ENCODE measurements around the gene RCOR1. TPM values are rescaled to one million over a fixed set of nuclear protein-coding genes. Genes with fewer than 3 reads are reported as not detected.

RCOR1 gene
- total and polyA plus RNA-seq, 2 of the 4 experiments (the other 2 are of a cell fraction) = 9.0 to 11.2 TPM

DNA sequence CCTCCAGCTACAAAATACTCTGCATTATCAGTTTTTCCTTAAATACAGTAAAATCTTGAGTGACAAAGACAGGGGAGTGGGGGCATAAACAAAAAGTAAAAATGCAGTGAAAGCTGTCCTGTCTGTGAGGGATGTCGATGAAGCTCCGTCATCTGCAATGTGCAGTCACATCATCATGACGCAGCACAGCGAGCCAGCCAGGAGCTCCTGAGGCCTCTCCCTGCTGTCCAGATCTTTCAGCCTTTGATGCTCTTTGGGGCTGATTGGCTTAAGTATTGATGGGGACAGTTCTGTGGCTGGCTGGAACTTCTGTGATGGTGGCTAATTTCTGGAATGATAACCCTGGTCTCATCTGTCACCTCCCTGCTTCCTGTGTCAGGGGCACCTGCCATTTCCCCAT lies 130.2 kb downstream of the RCOR1 start:
- in situ Hi-C loops (cut with MboI; ENCODE audit: low sequenced_read_pairs) (no loop called here), dilution Hi-C loops (cut with HindIII; ENCODE audit: low sequenced_read_pairs, unreplicated experiment) (no loop called here), intact Hi-C loops (cut with micrococcal nuclease) (no loop called here)
- 0 out of 2 replicates have a peak, but pooled peaks cover 3% of the 10 kb centered on the region for H3K9me1 ChIP-seq (ENCODE audit: insufficient read depth, low read length)
- TF ChIP-seq MAZ (IDR thresholded peaks at IDR 0.05; ENCODE audit: borderline replicate concordance, low read depth, low read length) (no peak), CEBPB (IDR thresholded peaks at IDR 0.05; ENCODE audit: low read depth, low read length) (no peak), RFX5 (IDR thresholded peaks at IDR 0.05; ENCODE audit: low read depth, low read length) (no peak), MAFK (IDR thresholded peaks at IDR 0.05; ENCODE audit: low read depth, low read length) (no peak), MXI1 (IDR thresholded peaks at IDR 0.05; ENCODE audit: borderline replicate concordance, low read depth, low read length) (no peak), CHD1 (IDR thresholded peaks at IDR 0.05; ENCODE audit: low read depth, low read length) (no peak), RCOR1 (IDR thresholded peaks at IDR 0.05; ENCODE audit: insufficient replicate concordance, low read length) (no peak), SMC3 (IDR thresholded peaks at IDR 0.05; ENCODE audit: low read depth, low read length) (no peak), POLR2A (IDR thresholded peaks at IDR 0.05; ENCODE audit: low read depth, low read length) (no peak), FOS (IDR thresholded peaks at IDR 0.05; ENCODE audit: low read depth, low read length) (no peak), NFE2L2 (IDR thresholded peaks at IDR 0.05; ENCODE audit: low read depth, low read length) (no peak), RAD21 (IDR thresholded peaks at IDR 0.05; ENCODE audit: low read length) (no peak), BHLHE40 (IDR thresholded peaks at IDR 0.05; ENCODE audit: low read depth, low read length) (no peak)
- TF ChIP-seq, protein P1, sequence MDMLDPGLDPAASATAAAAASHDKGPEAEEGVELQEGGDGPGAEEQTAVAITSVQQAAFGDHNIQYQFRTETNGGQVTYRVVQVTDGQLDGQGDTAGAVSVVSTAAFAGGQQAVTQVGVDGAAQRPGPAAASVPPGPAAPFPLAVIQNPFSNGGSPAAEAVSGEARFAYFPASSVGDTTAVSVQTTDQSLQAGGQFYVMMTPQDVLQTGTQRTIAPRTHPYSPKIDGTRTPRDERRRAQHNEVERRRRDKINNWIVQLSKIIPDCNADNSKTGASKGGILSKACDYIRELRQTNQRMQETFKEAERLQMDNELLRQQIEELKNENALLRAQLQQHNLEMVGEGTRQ (IDR thresholded peaks at IDR 0.05; ENCODE audit: low read depth, low read length) = no peak
- TF ChIP-seq, protein P2, sequence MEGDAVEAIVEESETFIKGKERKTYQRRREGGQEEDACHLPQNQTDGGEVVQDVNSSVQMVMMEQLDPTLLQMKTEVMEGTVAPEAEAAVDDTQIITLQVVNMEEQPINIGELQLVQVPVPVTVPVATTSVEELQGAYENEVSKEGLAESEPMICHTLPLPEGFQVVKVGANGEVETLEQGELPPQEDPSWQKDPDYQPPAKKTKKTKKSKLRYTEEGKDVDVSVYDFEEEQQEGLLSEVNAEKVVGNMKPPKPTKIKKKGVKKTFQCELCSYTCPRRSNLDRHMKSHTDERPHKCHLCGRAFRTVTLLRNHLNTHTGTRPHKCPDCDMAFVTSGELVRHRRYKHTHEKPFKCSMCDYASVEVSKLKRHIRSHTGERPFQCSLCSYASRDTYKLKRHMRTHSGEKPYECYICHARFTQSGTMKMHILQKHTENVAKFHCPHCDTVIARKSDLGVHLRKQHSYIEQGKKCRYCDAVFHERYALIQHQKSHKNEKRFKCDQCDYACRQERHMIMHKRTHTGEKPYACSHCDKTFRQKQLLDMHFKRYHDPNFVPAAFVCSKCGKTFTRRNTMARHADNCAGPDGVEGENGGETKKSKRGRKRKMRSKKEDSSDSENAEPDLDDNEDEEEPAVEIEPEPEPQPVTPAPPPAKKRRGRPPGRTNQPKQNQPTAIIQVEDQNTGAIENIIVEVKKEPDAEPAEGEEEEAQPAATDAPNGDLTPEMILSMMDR (conservative IDR thresholded peaks at IDR 0.05; ENCODE audit: low read depth, low read length) = no peak
- TF ChIP-seq, protein P3, sequence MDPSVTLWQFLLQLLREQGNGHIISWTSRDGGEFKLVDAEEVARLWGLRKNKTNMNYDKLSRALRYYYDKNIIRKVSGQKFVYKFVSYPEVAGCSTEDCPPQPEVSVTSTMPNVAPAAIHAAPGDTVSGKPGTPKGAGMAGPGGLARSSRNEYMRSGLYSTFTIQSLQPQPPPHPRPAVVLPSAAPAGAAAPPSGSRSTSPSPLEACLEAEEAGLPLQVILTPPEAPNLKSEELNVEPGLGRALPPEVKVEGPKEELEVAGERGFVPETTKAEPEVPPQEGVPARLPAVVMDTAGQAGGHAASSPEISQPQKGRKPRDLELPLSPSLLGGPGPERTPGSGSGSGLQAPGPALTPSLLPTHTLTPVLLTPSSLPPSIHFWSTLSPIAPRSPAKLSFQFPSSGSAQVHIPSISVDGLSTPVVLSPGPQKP (IDR thresholded peaks at IDR 0.05; ENCODE audit: borderline replicate concordance, low read depth, low read length) = no peak
- H3K4ac ChIP-seq (ENCODE audit: low read depth, low read length) = no peak overlapping the region
- no peak overlapping the region for H2AFZ ChIP-seq (replicated peaks; ENCODE audit: low read length, poor library complexity)
- H3K9me3 ChIP-seq (ENCODE audit: control insufficient read depth, insufficient read depth, low read length) = no peaks in the 10 kb centered on the region
- H4K91ac ChIP-seq (ENCODE audit: insufficient read depth, low read depth, low read length) = no peak overlapping the region
- ChIA-PET POLR2A (ENCODE audit: unreplicated experiment) (no interaction called here), CTCF (no interaction called here)
- H3K79me1 ChIP-seq (ENCODE audit: low read depth in 1 of 2, low read length in 2 of 2) = peaks cover 7 to 19% of the 10 kb centered on the region in 2 experiments
- no peak overlapping the region for H3K4me2 ChIP-seq (ENCODE audit: low read depth, low read length)
- no peak overlapping the region for H2AK9ac ChIP-seq (replicated peaks; ENCODE audit: low read depth, low read length, poor library complexity)
- H4K8ac ChIP-seq (ENCODE audit: low read depth in 2 of 2, low read length in 2 of 2) = no peak overlapping the region
- no peak overlapping the region for H2BK120ac ChIP-seq (ENCODE audit: low read depth, low read length)
- no peaks in the 10 kb centered on the region for H4K20me1 ChIP-seq (ENCODE audit: insufficient read depth, low read length)
- H2AK5ac ChIP-seq (ENCODE audit: low read depth, low read length) = no peak overlapping the region
- no peak overlapping the region for H4K5ac ChIP-seq (ENCODE audit: low read depth, low read length)
- H2BK20ac ChIP-seq (ENCODE audit: low read depth, low read length) = no peak overlapping the region
- ATAC-seq (ENCODE audit: low read depth) = no peak
- H3K23ac ChIP-seq (ENCODE audit: low read depth, low read length) = no peak overlapping the region
- H3K27me3 ChIP-seq (ENCODE audit: control insufficient read depth, insufficient read depth, low read length) = no peaks in the 10 kb centered on the region
- H3K4me1 ChIP-seq (ENCODE audit: control insufficient read depth, insufficient read depth, low read length) = no peaks in the 10 kb centered on the region
- WGBS, 2 experiments (ENCODE audit: extremely low coverage in 2 of 2, insufficient read length in 1 of 2) = 100% methylated on average over 2 of the region's 4 CpGs; no CpG with 5 or more reads in 1 of the 2 experiments
- H3K27ac ChIP-seq (ENCODE audit: insufficient read depth, low read length) = no peak overlapping the region
- no peak for DNase-seq
- H3K9ac ChIP-seq (ENCODE audit: low read depth, low read length) = no peak overlapping the region
- no TSS peak for BruUV-seq (replicated peaks)
- H3K4me3 ChIP-seq (ENCODE audit: insufficient read depth, low read depth, low read length) = no peak overlapping the region
- no peak overlapping the region for H3K56ac ChIP-seq (ENCODE audit: extremely low read depth, insufficient read depth, low read length)
- no peak overlapping the region for H2BK5ac ChIP-seq (ENCODE audit: low read depth, low read length, poor library complexity, severe bottlenecking)
- H3K14ac ChIP-seq (replicated peaks; ENCODE audit: low read depth, low read length) = no peak overlapping the region
- peaks cover 34% of the 10 kb centered on the region for H3K36me3 ChIP-seq (ENCODE audit: control insufficient read depth, insufficient read depth, low read length)
- H2BK15ac ChIP-seq (ENCODE audit: low read depth, low read length) = no peak overlapping the region
- no peak overlapping the region for H3K18ac ChIP-seq (ENCODE audit: low read depth, low read length)
